GM19351 (cell line): Measurements from ENCODE around the gene BACH1.
A peak's percentile ranks its signal among the peaks of the same experiment; 100 is the strongest.
"Not testable (repeated sequence)": the region's sequence is repeated elsewhere in the genome, so short reads cannot be mapped to it uniquely, and the experiment has no call there.

ENCODE experiments used
- ATAC-seq: cut with Tn5 transposase; IDR thresholded peaks from one replicate; pipeline ENCODE4 v1.9.1; 2021; ENCODE audit warnings: mild to moderate bottlenecking, moderate library complexity; ENCODE audit not compliant: unreplicated experiment

Gene BACH1

DNA sequence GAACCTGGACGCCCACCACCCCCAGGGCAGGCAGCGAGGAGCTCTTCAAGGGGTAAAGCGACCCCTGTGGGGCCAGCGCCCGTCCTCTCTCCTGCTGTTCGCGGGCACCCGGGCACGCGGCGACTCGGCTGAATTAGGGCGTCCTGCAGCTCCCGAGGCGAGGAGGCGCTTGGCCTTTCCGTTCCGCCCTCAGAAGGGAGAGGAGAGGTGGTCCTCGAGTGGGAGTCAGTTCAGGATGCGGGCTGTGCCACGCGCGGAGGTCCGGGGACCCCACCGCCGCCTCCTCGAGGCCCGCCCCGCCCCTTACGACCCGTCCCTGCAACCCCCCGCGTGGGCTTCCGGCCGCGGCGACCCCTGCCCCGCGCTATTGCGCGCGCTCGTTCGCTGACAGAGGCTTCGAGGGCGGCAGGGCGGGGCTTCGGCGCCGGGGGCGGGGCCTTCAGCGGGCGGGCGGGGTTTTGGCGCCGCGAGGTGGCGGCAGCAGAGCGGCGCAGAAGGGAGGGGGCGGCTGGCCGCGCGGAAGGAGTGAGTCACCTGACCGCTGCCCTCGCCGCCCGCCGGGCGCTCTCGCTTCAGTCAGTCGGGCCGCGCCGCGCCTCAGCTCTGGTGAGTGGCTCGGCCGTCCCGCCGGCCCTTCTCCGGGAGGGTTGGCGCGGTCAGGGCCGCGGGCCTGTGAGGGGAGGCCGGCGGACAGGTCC, at the start of gene BACH1:
TSS of gene BACH1 (plus strand) at position 575 of the 698 bp plus-strand sequence. CDS start 22,359 bp downstream, outside the sequence.
- peak; percentile 51 for ATAC-seq

DNA sequence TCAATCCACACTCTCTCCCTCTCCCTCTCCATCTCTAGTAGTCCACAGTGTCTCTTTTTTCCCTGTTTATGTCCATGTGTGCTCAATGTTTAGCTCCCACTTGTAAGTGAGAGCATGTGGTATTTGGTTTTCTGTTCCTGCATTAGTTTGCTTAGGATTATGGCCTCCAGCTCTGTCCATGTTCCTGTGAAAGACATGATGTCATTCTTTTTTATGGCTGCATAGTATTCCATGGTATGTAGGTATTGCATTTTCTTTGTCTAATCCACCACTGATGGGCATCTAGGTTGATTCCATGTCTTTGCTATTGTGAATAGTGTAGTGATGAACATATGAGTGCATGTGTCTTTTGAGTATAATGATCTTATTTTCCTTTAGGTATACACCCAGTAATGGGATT, 49.4 kb upstream of the BACH1 start:
- not testable (repeated sequence) for ATAC-seq

GRCh38 chr21:29250636-29251035, 48.1 kb upstream of the BACH1 start:
- ATAC-seq: no peak

DNA sequence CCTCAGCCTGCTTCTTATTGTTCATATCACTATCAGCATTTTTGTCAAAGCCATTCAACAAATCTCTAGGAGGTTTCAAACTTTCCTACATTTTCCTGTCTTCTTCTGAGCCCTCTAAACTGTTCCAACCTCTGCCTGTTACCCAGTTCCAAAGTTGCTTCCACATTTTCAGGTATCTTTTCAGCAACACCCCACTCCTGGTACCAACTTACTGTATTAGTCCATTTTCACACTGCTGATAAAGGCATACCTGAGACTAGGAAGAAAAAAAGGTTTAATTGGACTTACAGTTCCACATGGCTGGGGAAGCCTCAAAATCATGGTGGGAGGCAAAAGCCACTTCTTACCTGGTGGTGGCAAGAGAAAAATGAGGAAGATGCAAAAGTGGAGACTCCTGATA, 44.9 kb upstream of the BACH1 start:
- ATAC-seq: not testable (repeated sequence)

DNA sequence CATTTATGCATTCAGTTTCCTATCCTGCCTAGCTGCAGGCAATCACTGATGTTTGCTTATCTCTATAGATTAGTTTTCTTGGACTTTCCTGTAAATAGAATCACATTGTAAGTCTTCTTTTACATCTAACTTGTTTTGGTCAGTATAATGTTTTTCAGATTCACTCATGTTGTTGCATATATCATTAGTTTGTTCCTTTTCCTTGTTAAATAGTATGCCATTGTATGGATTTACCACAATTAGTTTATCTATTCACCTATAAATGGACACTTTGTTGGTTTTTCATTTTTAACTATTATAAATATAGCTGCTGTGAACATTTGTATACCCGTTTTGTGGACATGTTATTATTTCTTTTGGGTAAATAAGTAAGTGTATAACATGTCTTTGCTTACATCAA, 44.2 kb upstream of the BACH1 start:
- ATAC-seq: no peak

- ATAC-seq: no peak
These were observed 42.4 kb upstream of the BACH1 start for GRCh38 chr21:29256126-29256910.

DNA sequence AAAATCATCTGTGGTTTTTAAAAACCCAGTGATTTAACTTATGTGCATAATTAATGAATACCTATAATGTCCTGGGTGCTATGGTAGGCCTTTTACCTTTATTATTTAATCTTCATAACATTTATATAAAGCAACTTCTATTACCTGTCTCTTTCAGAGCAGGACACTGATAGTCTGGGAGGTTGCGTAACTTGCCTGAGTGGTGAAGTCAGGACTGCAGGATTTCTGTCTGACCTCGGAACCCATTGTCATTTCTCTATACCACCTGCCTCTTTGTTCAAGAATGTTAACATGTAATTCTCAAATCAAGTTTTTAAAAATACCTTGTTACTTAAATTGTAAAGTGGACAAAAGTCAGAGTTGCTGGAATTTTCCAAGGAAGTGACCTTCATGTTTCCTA, 41.0 kb upstream of the BACH1 start:
- no peak for ATAC-seq

DNA sequence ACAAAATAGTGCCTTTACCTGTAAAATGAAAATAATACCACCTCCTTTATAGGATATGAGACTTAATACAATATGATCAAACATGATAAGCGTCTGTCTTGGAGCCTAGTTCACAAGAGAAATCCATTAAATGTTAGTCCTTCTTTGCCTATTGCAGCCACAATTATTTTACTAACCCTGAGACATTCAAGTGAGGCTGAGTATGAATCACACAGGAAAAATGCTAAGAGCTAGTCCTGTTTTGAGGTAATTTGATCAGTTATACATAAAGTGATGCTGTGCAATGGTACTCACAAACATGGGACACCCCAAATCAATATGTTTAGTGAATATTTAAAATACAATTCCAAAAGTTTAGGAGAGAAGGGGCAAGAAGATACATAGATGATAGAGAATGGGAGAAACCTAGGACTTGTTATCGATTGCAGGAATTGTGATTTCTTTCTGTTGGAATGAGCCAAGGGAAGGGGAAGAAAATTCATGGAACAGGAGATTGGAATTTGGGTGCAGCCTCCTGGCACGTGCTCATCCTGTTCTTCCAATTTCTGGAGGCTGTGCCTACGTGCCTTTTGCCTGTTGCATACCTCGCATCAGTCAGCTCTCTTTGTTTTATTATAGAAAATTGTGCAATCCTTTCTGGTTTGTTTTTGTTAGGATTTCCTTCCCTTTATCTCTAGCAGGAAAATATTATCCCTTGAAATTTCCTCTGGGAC, 39.9 kb upstream of the BACH1 start:
- ATAC-seq: no peak

GRCh38 chr21:29260461-29260860, 38.3 kb upstream of the BACH1 start:
- no peak for ATAC-seq

DNA sequence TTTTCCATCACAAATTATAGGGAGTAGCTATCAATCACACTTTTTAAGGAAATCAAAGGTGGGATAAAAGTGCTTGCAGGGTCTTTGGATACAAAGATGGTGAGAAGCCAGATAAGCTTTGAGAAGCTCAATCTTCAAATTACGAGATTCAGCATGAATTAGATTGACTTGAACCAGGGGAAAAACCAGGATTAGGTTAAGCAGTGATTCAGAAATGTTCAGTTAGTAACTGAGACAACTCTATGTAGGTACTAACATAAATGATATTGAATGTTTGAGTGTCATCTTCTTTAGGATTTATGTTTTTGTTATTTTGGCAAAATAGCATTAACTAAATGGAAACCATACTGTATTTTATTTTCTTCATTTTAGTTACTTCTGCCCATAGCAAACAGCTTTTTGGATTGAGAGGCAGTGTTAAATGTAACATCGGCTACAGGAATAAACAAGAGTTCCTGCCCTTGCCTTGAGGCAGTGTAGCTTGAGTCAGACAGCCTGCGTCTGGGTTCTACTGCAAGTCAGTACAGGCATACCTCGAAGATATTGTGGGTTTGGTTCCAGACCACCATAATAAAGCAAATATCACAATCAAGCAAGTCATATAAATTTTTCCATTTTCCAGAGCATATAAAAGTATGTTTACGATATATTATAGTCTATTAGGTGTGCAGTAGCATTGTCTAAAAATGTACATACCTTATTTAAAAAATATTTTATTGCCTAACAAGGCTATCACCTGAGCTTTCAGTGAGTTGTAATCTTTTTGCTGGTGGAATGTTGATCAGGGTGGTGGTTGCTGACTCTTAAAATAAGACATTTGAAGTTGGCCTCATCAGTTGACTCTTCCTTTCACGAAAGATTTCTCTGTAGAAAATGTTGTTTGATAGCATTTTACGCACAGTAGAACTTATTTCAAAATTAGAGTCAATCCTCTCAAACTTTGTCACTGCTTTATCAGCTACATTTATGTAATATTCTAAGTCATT, 36.9 kb upstream of the BACH1 start:
- ATAC-seq: no peak

GRCh38 chr21:29264721-29265120, 34.0 kb upstream of the BACH1 start:
- no peak for ATAC-seq

DNA sequence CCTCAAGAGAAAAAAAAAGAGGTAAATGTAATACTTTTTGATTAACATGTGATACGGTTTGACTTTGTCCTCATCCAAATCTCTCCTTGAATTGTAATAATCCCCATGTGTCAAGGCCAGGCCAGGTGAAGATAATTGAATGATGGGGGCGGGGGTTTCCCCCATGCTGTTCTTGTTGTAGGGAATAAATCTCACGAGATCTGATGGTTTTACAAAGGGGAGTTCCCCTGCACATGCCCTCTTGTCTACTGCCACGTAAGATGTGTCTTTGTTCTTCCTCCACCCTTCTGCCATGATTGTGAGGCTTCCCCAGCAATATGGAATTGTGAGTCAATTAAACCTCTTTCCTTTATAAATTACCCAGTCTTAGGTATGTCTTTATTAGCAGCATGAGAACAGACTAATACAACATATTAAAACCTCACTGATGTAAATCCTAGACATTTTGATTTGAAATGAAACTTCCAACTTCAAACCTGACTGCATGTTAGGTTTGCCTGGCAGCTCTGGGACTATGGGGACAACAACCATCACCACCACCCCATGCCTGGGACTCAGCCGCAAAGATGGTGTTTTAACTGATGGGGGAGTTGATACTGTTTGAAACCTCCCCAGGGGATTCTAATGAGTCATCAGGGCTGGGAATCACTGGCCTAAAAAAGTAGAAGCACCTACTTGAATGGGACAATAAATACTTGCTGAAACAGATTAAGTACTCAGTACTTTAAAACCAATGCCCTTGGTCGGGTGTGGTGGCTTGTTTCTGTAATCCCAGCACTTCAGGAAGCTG, 32.8 kb upstream of the BACH1 start:
- peak; percentile 45 for ATAC-seq

- ATAC-seq: no peak
These were observed 31.1 kb upstream of the BACH1 start for GRCh38 chr21:29267666-29268065.

DNA sequence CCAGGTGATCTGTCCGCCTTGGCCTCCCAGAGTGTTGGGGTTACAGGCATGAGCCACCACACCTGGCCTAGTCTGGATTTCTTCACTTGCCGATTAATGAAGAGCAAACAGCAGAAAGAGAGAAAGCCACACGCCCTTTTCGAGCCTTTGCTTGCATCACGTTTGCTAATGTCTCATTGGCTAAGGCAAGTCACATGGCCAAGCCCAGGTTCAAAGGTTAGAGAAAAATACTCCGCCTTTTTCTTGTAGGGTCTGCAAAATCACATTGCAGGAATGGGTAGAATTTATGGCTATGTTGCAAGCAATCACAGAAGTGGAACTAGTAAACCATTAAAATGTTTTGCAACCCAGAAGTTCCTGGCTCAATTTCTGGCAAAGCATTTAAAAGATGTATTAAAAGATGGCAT, 26.8 kb upstream of the BACH1 start:
- no peak for ATAC-seq

DNA sequence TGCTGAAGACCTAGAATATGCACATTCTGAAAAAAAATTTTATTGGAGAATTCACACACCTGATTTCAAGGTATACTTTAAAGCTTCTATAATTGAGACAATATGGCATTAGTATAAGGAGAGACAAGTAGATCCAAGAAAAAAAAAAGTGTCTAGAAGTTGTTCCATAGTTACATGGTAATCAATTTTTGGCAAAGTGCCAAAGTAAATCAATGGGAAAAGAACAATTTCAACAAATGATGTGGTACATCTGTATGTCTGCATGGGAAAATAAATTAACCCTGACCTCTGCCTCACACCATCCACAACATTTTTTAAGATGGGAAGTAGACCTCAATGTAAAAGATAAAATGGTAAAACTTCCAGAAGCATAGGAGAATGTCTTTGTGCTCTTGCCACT, 21.3 kb upstream of the BACH1 start:
- no peak for ATAC-seq

- ATAC-seq: no peak
These were observed 19.2 kb upstream of the BACH1 start for GRCh38 chr21:29279558-29279957.

- not testable (repeated sequence) for ATAC-seq
These were observed 16.9 kb upstream of the BACH1 start for GRCh38 chr21:29281801-29282200.

DNA sequence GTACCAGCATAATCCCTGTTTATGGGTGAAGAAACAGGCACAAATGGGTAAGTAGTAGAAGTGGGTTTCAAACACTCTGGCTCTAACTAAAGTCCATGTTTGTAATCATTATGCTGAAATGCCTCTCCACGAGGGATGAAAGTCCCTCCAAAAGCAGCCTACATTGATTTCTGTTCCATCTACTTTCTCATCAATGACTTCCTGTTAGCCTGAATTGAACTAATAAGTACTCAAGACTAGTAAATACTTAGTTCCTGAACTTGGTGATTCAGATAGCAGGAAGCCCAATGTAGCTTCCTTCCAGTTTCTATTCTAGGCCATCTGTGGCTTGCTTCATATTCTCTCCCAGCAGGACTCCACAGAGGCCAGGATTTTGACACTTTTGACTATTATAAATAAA, 11.3 kb upstream of the BACH1 start:
- ATAC-seq: no peak

DNA sequence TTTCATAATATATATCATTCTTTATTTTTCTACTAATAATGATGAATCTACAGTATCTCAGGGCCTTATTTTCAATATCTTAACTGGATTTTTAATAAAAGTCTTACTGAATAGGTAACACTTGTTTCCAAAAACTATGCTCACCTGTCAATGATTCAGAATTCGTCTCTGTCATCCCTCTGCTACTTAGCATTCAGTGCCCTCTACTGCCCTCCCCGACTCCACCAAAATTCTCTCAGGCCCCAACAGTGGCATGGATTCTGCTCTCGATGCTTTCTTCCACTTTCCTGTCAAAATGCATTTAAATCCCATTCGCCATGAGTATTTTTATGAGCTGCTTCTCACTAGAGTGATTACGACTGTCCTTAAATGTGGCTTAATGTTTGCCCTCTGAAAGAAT, 10.5 kb upstream of the BACH1 start:
- ATAC-seq: no peak

GRCh38 chr21:29289317-29289716, 9.4 kb upstream of the BACH1 start:
- ATAC-seq: no peak
